ENCODE results near the gene TEX261.

The TEX261 gene

GRCh38 chr2:70994009-70994698 lies 519 bp downstream of the TEX261 start:
- DNase-seq (ENCODE audit: extremely low read depth, low read depth), result no peak
- TF ChIP-seq CTCF (IDR thresholded peaks at IDR 0.05; ENCODE audit: low read depth, low read length, missing control alignments), result no peak
- peak overlapping the region; percentile 95 for H3K4me3 ChIP-seq (replicated peaks; ENCODE audit: low read depth, low read length)

GRCh38 chr2:70992945-70993853 lies 1.5 kb downstream of the TEX261 start:
- no peak for TF ChIP-seq CTCF (IDR thresholded peaks at IDR 0.05; ENCODE audit: low read depth, low read length, missing control alignments)
- no peak for DNase-seq (ENCODE audit: extremely low read depth, low read depth)
- H3K4me3 ChIP-seq (replicated peaks; ENCODE audit: low read depth, low read length), result peak overlapping the region; percentile 95

GRCh38 chr2:70991742-70992141 lies 2.9 kb downstream of the TEX261 start:
- TF ChIP-seq CTCF (IDR thresholded peaks at IDR 0.05; ENCODE audit: low read depth, low read length, missing control alignments), result no peak
- no peak for DNase-seq (ENCODE audit: extremely low read depth, low read depth)
- no peak overlapping the region for H3K4me3 ChIP-seq (replicated peaks; ENCODE audit: low read depth, low read length)

- no peak overlapping the region for H3K4me3 ChIP-seq (replicated peaks; ENCODE audit: low read depth, low read length)
- TF ChIP-seq CTCF (IDR thresholded peaks at IDR 0.05; ENCODE audit: low read depth, low read length, missing control alignments), result no peak
- DNase-seq (ENCODE audit: extremely low read depth, low read depth), result no peak
Measured at GRCh38 chr2:70991142-70991541, 3.5 kb downstream of the TEX261 start.

- H3K4me3 ChIP-seq (replicated peaks; ENCODE audit: low read depth, low read length), result no peak overlapping the region
- no peak for DNase-seq (ENCODE audit: extremely low read depth, low read depth)
- TF ChIP-seq CTCF (IDR thresholded peaks at IDR 0.05; ENCODE audit: low read depth, low read length, missing control alignments), result no peak
Measured at GRCh38 chr2:70990216-70990615, 4.5 kb downstream of the TEX261 start.

GRCh38 chr2:70988726-70989648 lies 5.7 kb downstream of the TEX261 start:
- no peak overlapping the region for H3K4me3 ChIP-seq (replicated peaks; ENCODE audit: low read depth, low read length)
- no peak for TF ChIP-seq CTCF (IDR thresholded peaks at IDR 0.05; ENCODE audit: low read depth, low read length, missing control alignments)
- DNase-seq (ENCODE audit: extremely low read depth, low read depth), result no peak
